ENCODE data around the gene NFATC4. TPM values are rescaled to one million over a fixed set of nuclear protein-coding genes. Genes with fewer than 3 reads are reported as not detected.

The NFATC4 gene
- total and polyA plus RNA-seq, 2 experiments from 2014 or later: 20.9 to 26.6 TPM

DNA sequence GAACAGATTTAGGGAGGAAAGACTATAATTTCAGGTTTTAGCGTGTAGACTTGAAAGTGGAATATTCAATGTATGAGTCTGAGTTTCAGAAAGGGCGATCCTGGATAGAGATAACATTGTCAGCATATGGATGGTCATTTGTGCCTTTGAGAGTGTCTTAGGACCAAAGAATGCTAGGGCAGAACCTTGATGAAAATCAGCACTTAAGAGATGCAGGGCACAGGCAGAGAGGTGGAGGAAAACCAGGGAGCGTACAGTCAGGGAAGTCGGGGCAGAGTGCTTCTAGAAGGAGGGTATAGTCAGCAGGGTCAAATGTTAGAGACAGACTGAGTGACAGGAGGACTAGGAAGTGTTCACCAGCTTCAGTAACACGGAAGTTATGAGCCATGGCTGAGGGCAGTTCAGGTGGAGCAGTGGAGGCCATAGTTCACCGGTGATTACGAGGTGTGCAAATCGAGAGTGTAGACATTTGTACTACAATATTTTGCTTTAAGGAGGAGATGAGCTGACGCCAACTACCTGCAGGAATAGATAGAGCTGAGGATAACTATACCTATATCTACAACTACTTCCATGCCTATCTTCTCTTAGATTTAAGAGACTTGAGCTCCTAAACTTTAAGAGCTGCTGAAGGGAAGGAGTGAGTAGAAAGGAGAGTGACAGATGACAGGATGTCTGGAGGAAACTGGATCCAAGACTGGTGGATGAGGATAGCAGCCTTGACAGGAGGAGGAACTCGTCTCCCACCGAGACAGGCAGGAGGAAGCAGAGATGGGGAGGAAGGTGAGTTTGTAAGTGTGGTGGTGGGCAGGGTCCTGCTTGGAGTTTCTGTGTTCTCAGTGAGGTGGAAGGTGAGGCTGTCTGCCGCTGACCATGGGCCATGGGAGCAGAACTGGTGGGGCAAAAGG is 55.0 kb downstream of the NFATC4 start (continued):
- TF ChIP-seq, protein P1, sequence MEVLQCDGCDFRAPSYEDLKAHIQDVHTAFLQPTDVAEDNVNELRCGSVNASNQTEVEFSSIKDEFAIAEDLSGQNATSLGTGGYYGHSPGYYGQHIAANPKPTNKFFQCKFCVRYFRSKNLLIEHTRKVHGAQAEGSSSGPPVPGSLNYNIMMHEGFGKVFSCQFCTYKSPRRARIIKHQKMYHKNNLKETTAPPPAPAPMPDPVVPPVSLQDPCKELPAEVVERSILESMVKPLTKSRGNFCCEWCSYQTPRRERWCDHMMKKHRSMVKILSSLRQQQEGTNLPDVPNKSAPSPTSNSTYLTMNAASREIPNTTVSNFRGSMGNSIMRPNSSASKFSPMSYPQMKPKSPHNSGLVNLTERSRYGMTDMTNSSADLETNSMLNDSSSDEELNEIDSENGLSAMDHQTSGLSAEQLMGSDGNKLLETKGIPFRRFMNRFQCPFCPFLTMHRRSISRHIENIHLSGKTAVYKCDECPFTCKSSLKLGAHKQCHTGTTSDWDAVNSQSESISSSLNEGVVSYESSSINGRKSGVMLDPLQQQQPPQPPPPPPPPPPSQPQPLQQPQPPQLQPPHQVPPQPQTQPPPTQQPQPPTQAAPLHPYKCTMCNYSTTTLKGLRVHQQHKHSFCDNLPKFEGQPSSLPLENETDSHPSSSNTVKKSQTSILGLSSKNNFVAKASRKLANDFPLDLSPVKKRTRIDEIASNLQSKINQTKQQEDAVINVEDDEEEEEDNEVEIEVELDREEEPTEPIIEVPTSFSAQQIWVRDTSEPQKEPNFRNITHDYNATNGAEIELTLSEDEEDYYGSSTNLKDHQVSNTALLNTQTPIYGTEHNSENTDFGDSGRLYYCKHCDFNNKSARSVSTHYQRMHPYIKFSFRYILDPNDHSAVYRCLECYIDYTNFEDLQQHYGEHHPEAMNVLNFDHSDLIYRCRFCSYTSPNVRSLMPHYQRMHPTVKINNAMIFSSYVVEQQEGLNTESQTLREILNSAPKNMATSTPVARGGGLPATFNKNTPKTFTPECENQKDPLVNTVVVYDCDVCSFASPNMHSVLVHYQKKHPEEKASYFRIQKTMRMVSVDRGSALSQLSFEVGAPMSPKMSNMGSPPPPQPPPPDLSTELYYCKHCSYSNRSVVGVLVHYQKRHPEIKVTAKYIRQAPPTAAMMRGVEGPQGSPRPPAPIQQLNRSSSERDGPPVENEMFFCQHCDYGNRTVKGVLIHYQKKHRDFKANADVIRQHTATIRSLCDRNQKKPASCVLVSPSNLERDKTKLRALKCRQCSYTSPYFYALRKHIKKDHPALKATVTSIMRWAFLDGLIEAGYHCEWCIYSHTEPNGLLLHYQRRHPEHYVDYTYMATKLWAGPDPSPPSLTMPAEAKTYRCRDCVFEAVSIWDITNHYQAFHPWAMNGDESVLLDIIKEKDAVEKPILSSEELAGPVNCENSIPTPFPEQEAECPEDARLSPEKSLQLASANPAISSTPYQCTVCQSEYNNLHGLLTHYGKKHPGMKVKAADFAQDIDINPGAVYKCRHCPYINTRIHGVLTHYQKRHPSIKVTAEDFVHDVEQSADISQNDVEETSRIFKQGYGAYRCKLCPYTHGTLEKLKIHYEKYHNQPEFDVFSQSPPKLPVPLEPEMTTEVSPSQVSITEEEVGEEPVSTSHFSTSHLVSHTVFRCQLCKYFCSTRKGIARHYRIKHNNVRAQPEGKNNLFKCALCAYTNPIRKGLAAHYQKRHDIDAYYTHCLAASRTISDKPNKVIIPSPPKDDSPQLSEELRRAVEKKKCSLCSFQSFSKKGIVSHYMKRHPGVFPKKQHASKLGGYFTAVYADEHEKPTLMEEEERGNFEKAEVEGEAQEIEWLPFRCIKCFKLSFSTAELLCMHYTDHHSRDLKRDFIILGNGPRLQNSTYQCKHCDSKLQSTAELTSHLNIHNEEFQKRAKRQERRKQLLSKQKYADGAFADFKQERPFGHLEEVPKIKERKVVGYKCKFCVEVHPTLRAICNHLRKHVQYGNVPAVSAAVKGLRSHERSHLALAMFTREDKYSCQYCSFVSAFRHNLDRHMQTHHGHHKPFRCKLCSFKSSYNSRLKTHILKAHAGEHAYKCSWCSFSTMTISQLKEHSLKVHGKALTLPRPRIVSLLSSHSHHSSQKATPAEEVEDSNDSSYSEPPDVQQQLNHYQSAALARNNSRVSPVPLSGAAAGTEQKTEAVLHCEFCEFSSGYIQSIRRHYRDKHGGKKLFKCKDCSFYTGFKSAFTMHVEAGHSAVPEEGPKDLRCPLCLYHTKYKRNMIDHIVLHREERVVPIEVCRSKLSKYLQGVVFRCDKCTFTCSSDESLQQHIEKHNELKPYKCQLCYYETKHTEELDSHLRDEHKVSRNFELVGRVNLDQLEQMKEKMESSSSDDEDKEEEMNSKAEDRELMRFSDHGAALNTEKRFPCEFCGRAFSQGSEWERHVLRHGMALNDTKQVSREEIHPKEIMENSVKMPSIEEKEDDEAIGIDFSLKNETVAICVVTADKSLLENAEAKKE (CRISPR knock-in tag; IDR thresholded peaks at IDR 0.05): no peak
- TF ChIP-seq POLR2AphosphoS5 (IDR thresholded peaks at IDR 0.05; ENCODE audit: low read depth) (no peak), CREB1 (CRISPR knock-in tag; IDR thresholded peaks at IDR 0.05; ENCODE audit: low read depth) (no peak)
- TF ChIP-seq, protein P2, sequence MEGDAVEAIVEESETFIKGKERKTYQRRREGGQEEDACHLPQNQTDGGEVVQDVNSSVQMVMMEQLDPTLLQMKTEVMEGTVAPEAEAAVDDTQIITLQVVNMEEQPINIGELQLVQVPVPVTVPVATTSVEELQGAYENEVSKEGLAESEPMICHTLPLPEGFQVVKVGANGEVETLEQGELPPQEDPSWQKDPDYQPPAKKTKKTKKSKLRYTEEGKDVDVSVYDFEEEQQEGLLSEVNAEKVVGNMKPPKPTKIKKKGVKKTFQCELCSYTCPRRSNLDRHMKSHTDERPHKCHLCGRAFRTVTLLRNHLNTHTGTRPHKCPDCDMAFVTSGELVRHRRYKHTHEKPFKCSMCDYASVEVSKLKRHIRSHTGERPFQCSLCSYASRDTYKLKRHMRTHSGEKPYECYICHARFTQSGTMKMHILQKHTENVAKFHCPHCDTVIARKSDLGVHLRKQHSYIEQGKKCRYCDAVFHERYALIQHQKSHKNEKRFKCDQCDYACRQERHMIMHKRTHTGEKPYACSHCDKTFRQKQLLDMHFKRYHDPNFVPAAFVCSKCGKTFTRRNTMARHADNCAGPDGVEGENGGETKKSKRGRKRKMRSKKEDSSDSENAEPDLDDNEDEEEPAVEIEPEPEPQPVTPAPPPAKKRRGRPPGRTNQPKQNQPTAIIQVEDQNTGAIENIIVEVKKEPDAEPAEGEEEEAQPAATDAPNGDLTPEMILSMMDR (conservative IDR thresholded peaks at IDR 0.05; ENCODE audit: low read depth in 2 of 2): no peak

DNA sequence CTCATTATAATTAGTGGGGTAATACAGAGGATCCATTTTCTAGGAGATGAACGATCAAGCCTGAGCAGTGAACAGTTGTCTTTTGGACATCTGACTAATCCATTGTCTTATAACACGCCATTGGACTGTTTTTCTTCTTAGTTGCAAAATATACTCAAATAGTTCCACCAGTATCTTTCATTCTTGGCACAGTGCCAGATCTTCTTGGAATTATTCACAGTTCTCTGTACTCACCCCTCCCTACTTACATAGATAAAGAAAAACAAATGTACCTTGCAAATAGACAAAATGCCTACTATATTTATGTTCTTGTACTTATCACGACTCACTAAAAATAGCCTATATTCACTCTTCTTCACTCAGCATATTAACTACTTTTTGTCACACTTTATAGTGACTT is 57.7 kb downstream of the NFATC4 start:
- H3K27ac Mint-ChIP-seq: no peak overlapping the region
- no peak for TF ChIP-seq REST (IDR thresholded peaks at IDR 0.05; ENCODE audit: unreplicated experiment)
- no peak for TF ChIP-seq NANOG (IDR thresholded peaks at IDR 0.05; ENCODE audit: borderline replicate concordance)
- no peak for TF ChIP-seq POLR2AphosphoS5 (IDR thresholded peaks at IDR 0.05; ENCODE audit: low read depth)
- TF ChIP-seq, protein P2 (conservative IDR thresholded peaks at IDR 0.05; ENCODE audit: low read depth in 2 of 2): no peak
- TF ChIP-seq ZNF331 (CRISPR knock-in tag; IDR thresholded peaks at IDR 0.05; ENCODE audit: low read depth): no peak
- no peak for TF ChIP-seq EZH2phosphoT487 (IDR thresholded peaks at IDR 0.05; ENCODE audit: unreplicated experiment)
- TF ChIP-seq CREB1 (CRISPR knock-in tag; IDR thresholded peaks at IDR 0.05; ENCODE audit: low read depth): no peak
- no peak for TF ChIP-seq ZNF114 (CRISPR knock-in tag; IDR thresholded peaks at IDR 0.05)

More for the DNA sequence above, 57.7 kb downstream of the NFATC4 start:
- peaks cover 10% of the 10 kb centered on the region for H3K4me1 ChIP-seq (ENCODE audit: insufficient read depth)
- no peak overlapping the region for H3K27ac ChIP-seq (ENCODE audit: low read depth)
- ATAC-seq: no peak
- no peak overlapping the region for H2AFZ ChIP-seq
- no peaks in the 10 kb centered on the region for H3K36me3 Mint-ChIP-seq (ENCODE audit: low read depth)
- H3K27me3 Mint-ChIP-seq (ENCODE audit: insufficient read depth, low read depth, poor library complexity): peaks cover 12% of the 10 kb centered on the region
- no peaks in the 10 kb centered on the region for H4K20me1 ChIP-seq (replicated peaks; ENCODE audit: insufficient read depth)
- H3K36me3 ChIP-seq (ENCODE audit: insufficient read depth): no peaks in the 10 kb centered on the region
- peaks cover 15% of the 10 kb centered on the region for H3K4me1 Mint-ChIP-seq
- H3K4me3 ChIP-seq: no peak overlapping the region
- H3K27me3 ChIP-seq (ENCODE audit: insufficient read depth): peaks cover 49% of the 10 kb centered on the region
- no peaks in the 10 kb centered on the region for H3K79me2 ChIP-seq (replicated peaks; ENCODE audit: insufficient read depth)
- no peaks in the 10 kb centered on the region for H3K9me3 Mint-ChIP-seq
- 0 out of 2 replicates have a peak, but pooled peaks cover 4% of the 10 kb centered on the region for H3F3A ChIP-seq (replicated peaks; ENCODE audit: low read depth)
- DNase-seq (ENCODE audit: low spot score): no peak
- no peak overlapping the region for H3K4me2 ChIP-seq
- H3K9me2 ChIP-seq (ENCODE audit: insufficient read depth): no peaks in the 10 kb centered on the region
- no peak overlapping the region for H3K4me3 Mint-ChIP-seq

Measured in GM23338 (cell line).